SK-N-SH (cell line): ENCODE measurements around the gene PGLYRP4. TPM values are rescaled to one million over a fixed set of nuclear protein-coding genes. Genes with fewer than 3 reads are reported as not detected.

ENCODE experiments used
- CTCF ChIA-PET: fragments of 300-600, 350-600 bp; formaldehyde crosslinking; extraction: SDS; loops from one replicate; lab custom pipeline; 2021; lab: Yijun Ruan, JAX
- POLR2A ChIA-PET: fragments of 350-600 bp; sonication (Branson Sonifier 250); formaldehyde crosslinking; extraction: SDS; loops from one replicate; lab custom pipeline; 2020; ENCODE audit warnings: antibody characterized with exemption, inconsistent platforms; lab: Yijun Ruan, JAX
- DNase-seq: peaks from one replicate; pipeline ENCODE4 v3.0.0; 2012
- H2AFZ ChIP-seq: fragments of 200-600 bp; sonication (generic); 2 replicates; pipeline ENCODE4 v1.8.1; 2016; ENCODE audit warnings: antibody characterized with exemption, mild to moderate bottlenecking, low read depth
- H3F3A ChIP-seq: fragments of 200-600 bp; sonication (generic); replicated peaks from 2 replicates; pipeline ENCODE3; 2016; ENCODE audit warnings: antibody characterized with exemption, mild to moderate bottlenecking; ENCODE audit not compliant: insufficient read depth
- H3K27ac ChIP-seq, 2 experiments: fragments of 200-500 bp in 1 of 2; fragments of 200-600 bp in 1 of 2; sonication (Bioruptor generic) in 1 of 2; sonication (generic), shearing (Covaris generic) in 1 of 2; 2 replicates each; pipeline versions ENCODE4 v1.5.1 to v1.6.1; 2014 to 2016; ENCODE audit warnings: low read depth in 2 of 2, inconsistent platforms in 1 of 2, low read length in 1 of 2, mild to moderate bottlenecking in 1 of 2, mixed read lengths in 1 of 2
- H3K27me3 ChIP-seq: fragments of 200-600 bp; sonication (generic), shearing (Covaris generic); 2 replicates; pipeline ENCODE4 v1.6.1; 2016; ENCODE audit warnings: mixed run types; ENCODE audit not compliant: insufficient read depth
- H3K36me3 ChIP-seq, 2 experiments: fragments of 200-500 bp in 1 of 2; fragments of 200-600 bp in 1 of 2; sonication (Bioruptor generic) in 1 of 2; sonication (generic) in 1 of 2; replicated peaks in 1 of 2; 2 replicates each; pipeline versions ENCODE3 to v1.5.1; 2014 to 2016; ENCODE audit warnings: low read length in 1 of 2, mild to moderate bottlenecking in 1 of 2; ENCODE audit not compliant: insufficient read depth in 2 of 2, control insufficient read depth in 1 of 2
- H3K4me1 ChIP-seq, 2 experiments: fragments of 200-500 bp in 1 of 2; fragments of 200-600 bp in 1 of 2; sonication (Bioruptor generic) in 1 of 2; sonication (generic), shearing (Covaris generic) in 1 of 2; 2 replicates each; pipeline versions ENCODE4 v1.5.1 to v1.6.1; 2014 to 2016; ENCODE audit warnings: low read depth in 1 of 2, low read length in 1 of 2, mixed run types in 1 of 2; ENCODE audit not compliant: insufficient read depth in 2 of 2, control insufficient read depth in 1 of 2
- H3K4me2 ChIP-seq: fragments of 200-600 bp; sonication (generic), shearing (Covaris generic); 2 replicates; pipeline ENCODE4 v1.6.1; 2017; ENCODE audit warnings: mixed run types
- H3K4me3 ChIP-seq, 2 experiments: fragments of 200-500 bp in 1 of 2; fragments of 200-600 bp in 1 of 2; sonication (Bioruptor generic) in 1 of 2; sonication (generic), shearing (Covaris generic) in 1 of 2; 2 replicates each; pipeline versions ENCODE4 v1.5.1 to v1.8.1; 2014 to 2016; ENCODE audit warnings: low read depth in 2 of 2, inconsistent platforms in 1 of 2, low read length in 1 of 2, mild to moderate bottlenecking in 1 of 2, mixed read lengths in 1 of 2, moderate library complexity in 1 of 2
- H3K79me2 ChIP-seq: fragments of 200-600 bp; sonication (generic); 2 replicates; pipeline ENCODE4 v1.8.1; 2017; ENCODE audit warnings: mild to moderate bottlenecking; ENCODE audit not compliant: insufficient read depth
- H3K9ac ChIP-seq: fragments of 200-600 bp; sonication (generic); 2 replicates; pipeline ENCODE4 v1.6.1; 2017; ENCODE audit warnings: mixed run types
- H3K9me2 ChIP-seq: fragments of 200-600 bp; sonication (generic); 2 replicates; pipeline ENCODE4 v1.6.1; 2017; ENCODE audit warnings: mixed run types
- H3K9me3 ChIP-seq: fragments of 200-600 bp; sonication (generic); 2 replicates; pipeline ENCODE4 v1.6.1; 2017; ENCODE audit warnings: mixed run types, mild to moderate bottlenecking, moderate library complexity
- H4K20me1 ChIP-seq: fragments of 200-600 bp; sonication (generic); 2 replicates; pipeline ENCODE4 v1.6.1; 2017; ENCODE audit warnings: mild to moderate bottlenecking, mixed run types; ENCODE audit not compliant: insufficient read depth
- CHD2 ChIP-seq: fragments of 150-350 bp; IDR thresholded peaks from 2 replicates; pipeline ENCODE4 v1.6.1; 2018; ENCODE audit warnings: low read length; ENCODE audit not compliant: partially characterized antibody
- EP300 ChIP-seq, 2 experiments: IDR thresholded peaks; 2 replicates each; pipeline versions ENCODE4 v1.4.0 to v1.6.1; 2012; ENCODE audit warnings: borderline replicate concordance in 1 of 2, low read depth in 1 of 2, low read length in 1 of 2
- FOSL2 ChIP-seq: IDR thresholded peaks from 2 replicates; pipeline ENCODE4 v1.4.0; 2012; ENCODE audit warnings: low read depth, mild to moderate bottlenecking, moderate library complexity, borderline replicate concordance
- FOXJ3 ChIP-seq: sonication (generic); formaldehyde crosslinking; IDR thresholded peaks from 2 replicates; pipeline ENCODE4 v1.5.1; 2020; ENCODE audit warnings: mild to moderate bottlenecking, missing genetic modification reagents
- FOXM1 ChIP-seq: IDR thresholded peaks from 2 replicates; pipeline ENCODE4 v1.4.0; 2012; ENCODE audit warnings: low read depth, mild to moderate bottlenecking
- MEF2A ChIP-seq: IDR thresholded peaks from 2 replicates; pipeline ENCODE4 v1.4.0; 2012; ENCODE audit warnings: low read depth, borderline replicate concordance
- MXI1 ChIP-seq: IDR thresholded peaks from 2 replicates; pipeline ENCODE4 v1.6.1; 2012; ENCODE audit warnings: mild to moderate bottlenecking, low read depth, low read length, improper control_type of control experiment
- NFIC ChIP-seq: IDR thresholded peaks from 2 replicates; pipeline ENCODE4 v1.4.0; 2012; ENCODE audit warnings: borderline replicate concordance
- PBX3 ChIP-seq: IDR thresholded peaks from 2 replicates; pipeline ENCODE4; 2012
- POLR2AphosphoS5 ChIP-seq: IDR thresholded peaks from 2 replicates; pipeline ENCODE4 v1.6.1; 2012; ENCODE audit warnings: low read depth, low read length
- RAD21 ChIP-seq: IDR thresholded peaks from 2 replicates; pipeline ENCODE4 v1.6.1; 2012; ENCODE audit warnings: mild to moderate bottlenecking, low read length
- RCOR1 ChIP-seq: fragments of 150-350 bp; IDR thresholded peaks from 2 replicates; pipeline ENCODE4 v1.6.1; 2017; ENCODE audit warnings: antibody characterized with exemption, low read length
- RXRA ChIP-seq: IDR thresholded peaks from 2 replicates; pipeline ENCODE4 v1.4.0; 2012; ENCODE audit warnings: low read depth, mild to moderate bottlenecking, borderline replicate concordance
- SIN3A ChIP-seq: IDR thresholded peaks from 2 replicates; pipeline ENCODE4 v1.6.1; 2012; ENCODE audit warnings: low read depth, mild to moderate bottlenecking, low read length, moderate library complexity, borderline replicate concordance
- USF1 ChIP-seq: IDR thresholded peaks from 2 replicates; pipeline ENCODE4 v1.4.0; 2012; ENCODE audit warnings: low read depth, borderline replicate concordance
- YY1 ChIP-seq: IDR thresholded peaks from 2 replicates; pipeline ENCODE4 v1.4.0; 2012; ENCODE audit warnings: low read depth, mild to moderate bottlenecking
- WGBS: methylation state at CpG from one replicate; pipeline ENCODE4 v1.1.6; 2017; ENCODE audit warnings: low lambda C conversion rate; 5-methylcytosine and 5-hydroxymethylcytosine counted together
- polyA plus RNA-seq, 3 experiments: library from polyadenylated mRNA; depleted of rRNA; stranded (reverse); fragments of >200 nt; gene quantifications; 2 replicates each; pipeline ENCODE4 v1.2.3, GENCODE V29; 2012
- TF ChIP-seq, protein P1 (sequence below): IDR thresholded peaks from 2 replicates; pipeline ENCODE4 v1.6.1; 2012; ENCODE audit warnings: mild to moderate bottlenecking, low read depth, low read length, moderate library complexity

PGLYRP4 gene
- polyA plus RNA-seq, 1 of the 3 experiments (the other 2 are of a cell fraction) = not detected

DNA sequence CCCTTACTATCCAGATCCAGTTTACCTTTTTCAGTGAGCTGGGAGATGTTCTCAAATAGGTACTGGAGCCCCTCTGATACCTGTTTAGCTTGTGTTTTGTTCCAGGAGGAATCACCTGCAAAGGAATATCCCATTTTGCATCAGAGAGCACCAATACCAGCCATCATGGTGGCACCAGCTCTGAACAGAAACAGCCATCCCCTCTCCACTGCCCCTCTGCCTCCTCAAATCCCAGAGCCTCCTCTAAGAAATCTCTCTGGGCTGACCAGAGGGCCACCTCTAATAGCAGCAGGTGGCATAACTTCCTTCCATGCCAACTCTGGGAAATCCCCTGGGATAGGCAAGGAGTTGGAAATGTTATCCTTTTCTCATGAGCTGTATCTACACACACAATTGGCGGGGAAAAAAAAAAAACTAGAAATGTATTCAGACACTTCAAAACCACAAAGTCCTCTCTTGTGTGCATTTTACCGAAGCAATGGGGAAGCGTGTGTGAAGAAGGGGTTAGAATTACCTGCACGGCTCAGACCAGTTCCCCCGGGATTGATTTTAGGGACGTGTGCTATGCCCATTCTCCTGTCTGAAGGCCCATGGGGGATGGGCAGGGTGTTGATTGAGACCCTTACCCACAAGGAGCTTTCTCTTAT, 2.4 kb downstream of the PGLYRP4 start:
- H3F3A ChIP-seq = no peaks in the 10 kb centered on the region
- H3K9ac ChIP-seq = no peak overlapping the region
- H3K9me3 ChIP-seq = no peaks in the 10 kb centered on the region
- TF ChIP-seq MXI1 (no peak), SIN3A (no peak), PBX3 (no peak), NFIC (no peak), EP300 (IDR thresholded peaks at IDR 0.05; ENCODE audit: borderline replicate concordance in 1 of 2, low read depth in 1 of 2, low read length in 1 of 2) (no peak), RXRA (no peak), RCOR1 (no peak)
- ChIA-PET CTCF (interaction anchor here (0.7 to 1.4 kb wide), 2 partner anchors 149 to 164 kb away, joined by 3 to 7 read pairs; no protein-coding TSS in a partner anchor), POLR2A (no interaction called here)
- H3K27me3 ChIP-seq = peaks cover 58% of the 10 kb centered on the region; the same call in 1 of the 2 replicates
- no peaks in the 10 kb centered on the region for H3K79me2 ChIP-seq
- H3K36me3 ChIP-seq = no peaks in the 10 kb centered on the region
- H3K4me2 ChIP-seq = no peak overlapping the region
- 29% methylated on average over 6 of the region's 6 CpGs for WGBS
- H4K20me1 ChIP-seq = no peaks in the 10 kb centered on the region
- no peak overlapping the region for H3K4me3 ChIP-seq
- DNase-seq = no peak
- H3K27ac ChIP-seq = no peak overlapping the region
- no peaks in the 10 kb centered on the region for H3K9me2 ChIP-seq
- no peak overlapping the region for H2AFZ ChIP-seq
- no peaks in the 10 kb centered on the region for H3K4me1 ChIP-seq

DNA sequence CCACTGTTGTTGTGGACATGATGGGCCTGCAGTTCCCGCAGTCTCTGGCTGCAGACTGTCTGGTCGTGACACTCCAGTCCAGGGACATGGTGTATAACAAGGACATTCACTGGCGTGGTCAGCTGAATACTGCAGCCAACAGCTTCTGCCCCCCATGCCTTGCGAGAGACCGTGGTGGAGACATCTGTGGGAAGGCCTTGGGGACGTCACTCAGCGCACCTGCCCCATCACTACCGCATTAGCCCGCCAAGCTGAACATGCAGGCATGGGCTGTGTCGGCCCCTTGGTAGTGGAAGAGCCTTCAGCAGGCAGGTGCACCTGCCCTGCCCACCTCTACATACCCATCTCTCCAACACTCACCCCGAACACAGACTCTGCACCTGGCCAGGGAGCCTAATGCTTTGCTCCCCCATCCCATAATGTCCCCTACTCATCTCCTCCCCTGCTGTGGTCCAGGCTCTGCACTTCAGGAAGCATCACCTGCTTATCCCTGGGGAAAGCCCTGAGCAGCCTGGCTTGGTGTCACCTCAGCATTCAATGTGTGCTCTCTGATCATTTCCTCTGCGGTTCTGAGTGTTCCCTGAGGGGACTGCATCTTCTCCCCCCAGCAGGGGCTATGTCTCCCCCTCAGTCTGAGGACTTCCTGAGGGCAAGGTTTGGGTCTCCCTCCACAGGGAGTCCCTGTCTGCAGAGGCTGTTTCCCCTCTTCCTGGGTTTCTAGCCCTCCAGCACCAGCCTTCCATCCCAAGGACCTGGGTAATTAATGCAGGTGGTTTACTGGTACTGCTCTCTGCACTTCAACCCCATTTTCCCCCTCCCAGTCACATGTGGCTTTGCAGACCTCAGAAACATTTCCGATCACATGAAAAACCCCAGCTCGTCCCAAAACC, 3.2 kb downstream of the PGLYRP4 start:
- Histone ChIP-seq H3K36me3 (no peaks in the 10 kb centered on the region), H3K9me2 (no peaks in the 10 kb centered on the region), H2AFZ (no peak overlapping the region), H3K79me2 (no peaks in the 10 kb centered on the region), H3K9ac (no peak overlapping the region), H3K4me2 (no peak overlapping the region), H3K9me3 (no peaks in the 10 kb centered on the region), H3F3A (no peaks in the 10 kb centered on the region), H3K4me3 (no peak overlapping the region), H3K27ac (no peak overlapping the region), H3K4me1 (no peaks in the 10 kb centered on the region), H3K27me3 (peaks cover 51% of the 10 kb centered on the region; the same call in 1 of the 2 replicates), H4K20me1 (no peaks in the 10 kb centered on the region)
- CTCF ChIA-PET = interaction anchor here (0.7 to 1.4 kb wide), 2 partner anchors 149 to 165 kb away, joined by 3 to 7 read pairs; no protein-coding TSS in a partner anchor
- 9% methylated on average over 14 of the region's 14 CpGs for WGBS
- DNase-seq = no peak
- POLR2A ChIA-PET = no interaction called here
- no peak for TF ChIP-seq FOXM1
- TF ChIP-seq MXI1 = no peak
- no peak for TF ChIP-seq SIN3A
- TF ChIP-seq YY1 = no peak
- no peak for TF ChIP-seq PBX3
- TF ChIP-seq RAD21 = no peak
- TF ChIP-seq, protein P1, sequence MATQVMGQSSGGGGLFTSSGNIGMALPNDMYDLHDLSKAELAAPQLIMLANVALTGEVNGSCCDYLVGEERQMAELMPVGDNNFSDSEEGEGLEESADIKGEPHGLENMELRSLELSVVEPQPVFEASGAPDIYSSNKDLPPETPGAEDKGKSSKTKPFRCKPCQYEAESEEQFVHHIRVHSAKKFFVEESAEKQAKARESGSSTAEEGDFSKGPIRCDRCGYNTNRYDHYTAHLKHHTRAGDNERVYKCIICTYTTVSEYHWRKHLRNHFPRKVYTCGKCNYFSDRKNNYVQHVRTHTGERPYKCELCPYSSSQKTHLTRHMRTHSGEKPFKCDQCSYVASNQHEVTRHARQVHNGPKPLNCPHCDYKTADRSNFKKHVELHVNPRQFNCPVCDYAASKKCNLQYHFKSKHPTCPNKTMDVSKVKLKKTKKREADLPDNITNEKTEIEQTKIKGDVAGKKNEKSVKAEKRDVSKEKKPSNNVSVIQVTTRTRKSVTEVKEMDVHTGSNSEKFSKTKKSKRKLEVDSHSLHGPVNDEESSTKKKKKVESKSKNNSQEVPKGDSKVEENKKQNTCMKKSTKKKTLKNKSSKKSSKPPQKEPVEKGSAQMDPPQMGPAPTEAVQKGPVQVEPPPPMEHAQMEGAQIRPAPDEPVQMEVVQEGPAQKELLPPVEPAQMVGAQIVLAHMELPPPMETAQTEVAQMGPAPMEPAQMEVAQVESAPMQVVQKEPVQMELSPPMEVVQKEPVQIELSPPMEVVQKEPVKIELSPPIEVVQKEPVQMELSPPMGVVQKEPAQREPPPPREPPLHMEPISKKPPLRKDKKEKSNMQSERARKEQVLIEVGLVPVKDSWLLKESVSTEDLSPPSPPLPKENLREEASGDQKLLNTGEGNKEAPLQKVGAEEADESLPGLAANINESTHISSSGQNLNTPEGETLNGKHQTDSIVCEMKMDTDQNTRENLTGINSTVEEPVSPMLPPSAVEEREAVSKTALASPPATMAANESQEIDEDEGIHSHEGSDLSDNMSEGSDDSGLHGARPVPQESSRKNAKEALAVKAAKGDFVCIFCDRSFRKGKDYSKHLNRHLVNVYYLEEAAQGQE = no peak
- TF ChIP-seq CHD2 = no peak
- TF ChIP-seq FOXJ3 (CRISPR knock-in tag) = no peak
- no peak for TF ChIP-seq MEF2A
- TF ChIP-seq RXRA = no peak
- no peak for TF ChIP-seq USF1
- TF ChIP-seq POLR2AphosphoS5 = no peak
- no peak for TF ChIP-seq FOSL2
